DOHH2 (cell line): ENCODE results near the gene RNF215.

Experiments
- EZH2phosphoT487 ChIP-seq: fragments of 200-600 bp; sonication (generic); IDR thresholded peaks from 2 replicates; pipeline ENCODE4 v1.6.1; 2017; ENCODE audit warnings: borderline replicate concordance, mild to moderate bottlenecking, antibody characterized with exemption, low read length, moderate library complexity, mixed read lengths
- TF ChIP-seq, protein P1 (sequence below): fragments of 200-600 bp; sonication (generic); IDR thresholded peaks from one replicate; pipeline ENCODE4 v1.5.1; 2014; ENCODE audit warnings: antibody characterized with exemption, mild to moderate bottlenecking, low read depth, low read length; ENCODE audit not compliant: poor library complexity, severe bottlenecking

DNA sequence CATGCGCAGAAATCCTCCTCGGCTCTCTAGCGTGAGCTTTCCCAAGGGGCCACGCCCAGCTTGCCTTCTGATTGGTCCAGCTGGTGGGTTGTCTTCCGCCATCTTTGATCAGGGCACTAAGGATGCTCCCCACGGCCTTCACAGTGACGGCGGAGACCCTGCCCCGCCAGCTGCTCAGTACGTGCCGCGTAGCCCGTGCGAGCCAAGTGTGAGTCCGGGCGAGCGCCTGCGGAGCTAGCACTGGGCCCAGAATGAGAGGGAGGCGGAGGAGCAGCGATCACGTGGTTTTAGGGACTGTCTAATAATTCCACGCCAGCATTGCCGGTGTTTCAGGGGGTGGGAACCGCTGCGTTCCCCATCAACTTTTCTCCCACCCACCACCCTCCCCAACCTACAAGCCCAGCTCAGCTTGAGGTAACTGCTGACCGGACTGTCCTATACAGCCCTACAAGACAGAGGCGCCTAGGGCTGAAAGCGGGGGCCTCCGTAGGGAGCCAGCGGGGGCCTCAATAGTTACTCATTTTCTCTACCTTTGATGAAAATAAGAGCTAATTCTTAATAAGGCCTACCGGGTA lies 36.8 kb upstream of the RNF215 start:
- TF ChIP-seq, protein P1, sequence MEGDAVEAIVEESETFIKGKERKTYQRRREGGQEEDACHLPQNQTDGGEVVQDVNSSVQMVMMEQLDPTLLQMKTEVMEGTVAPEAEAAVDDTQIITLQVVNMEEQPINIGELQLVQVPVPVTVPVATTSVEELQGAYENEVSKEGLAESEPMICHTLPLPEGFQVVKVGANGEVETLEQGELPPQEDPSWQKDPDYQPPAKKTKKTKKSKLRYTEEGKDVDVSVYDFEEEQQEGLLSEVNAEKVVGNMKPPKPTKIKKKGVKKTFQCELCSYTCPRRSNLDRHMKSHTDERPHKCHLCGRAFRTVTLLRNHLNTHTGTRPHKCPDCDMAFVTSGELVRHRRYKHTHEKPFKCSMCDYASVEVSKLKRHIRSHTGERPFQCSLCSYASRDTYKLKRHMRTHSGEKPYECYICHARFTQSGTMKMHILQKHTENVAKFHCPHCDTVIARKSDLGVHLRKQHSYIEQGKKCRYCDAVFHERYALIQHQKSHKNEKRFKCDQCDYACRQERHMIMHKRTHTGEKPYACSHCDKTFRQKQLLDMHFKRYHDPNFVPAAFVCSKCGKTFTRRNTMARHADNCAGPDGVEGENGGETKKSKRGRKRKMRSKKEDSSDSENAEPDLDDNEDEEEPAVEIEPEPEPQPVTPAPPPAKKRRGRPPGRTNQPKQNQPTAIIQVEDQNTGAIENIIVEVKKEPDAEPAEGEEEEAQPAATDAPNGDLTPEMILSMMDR: no peak
- TF ChIP-seq EZH2phosphoT487: no peak
